NCI-H82 (cell line): ENCODE data around the gene TREM2.

ENCODE experiments used
- DNase-seq: peaks from one replicate; lab custom pipeline; 2025; lab: John Stamatoyannopoulos, UW

Gene TREM2

DNA sequence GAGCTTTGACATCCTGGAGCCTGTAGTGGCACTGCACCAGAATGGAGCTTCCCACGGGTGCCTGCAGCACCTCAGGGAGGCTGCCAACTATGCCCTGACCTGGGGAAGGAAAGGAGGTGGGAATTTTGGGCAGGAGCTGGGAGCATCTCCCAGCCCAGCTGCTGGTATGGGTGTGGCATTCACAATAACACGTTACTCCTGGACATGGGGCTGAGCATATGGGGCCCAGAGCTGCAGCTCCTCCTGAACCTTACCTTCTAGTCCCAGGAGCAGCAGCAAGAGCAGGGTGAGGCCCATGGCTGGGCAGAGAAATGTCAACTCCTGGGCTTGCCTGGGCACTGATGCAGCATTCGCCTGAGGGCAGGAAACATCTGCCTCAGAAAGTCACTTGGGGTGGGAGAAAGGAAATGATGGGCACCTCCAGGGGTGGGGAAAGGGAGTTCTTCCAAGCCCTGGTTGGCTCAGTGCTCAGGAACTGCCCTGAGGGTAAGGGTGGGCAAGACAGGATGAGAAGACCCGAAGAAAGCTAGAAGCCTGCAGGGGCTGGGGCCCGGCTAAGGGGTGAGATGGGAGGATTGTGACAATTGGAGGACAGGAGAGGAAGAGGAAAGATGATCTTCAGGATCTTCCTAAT lies 8.8 kb downstream of the TREM2 start, which contains the start of gene TREML1:
Gene TREML1, minus strand, starts transcription at position 356 of the 634 bp plus-strand sequence. Its CDS starts 59 bp downstream, at position 297.
- DNase-seq: no peak

GRCh38 chr6:41153451-41153850 lies 9.5 kb downstream of the TREM2 start:
- DNase-seq: no peak

DNA sequence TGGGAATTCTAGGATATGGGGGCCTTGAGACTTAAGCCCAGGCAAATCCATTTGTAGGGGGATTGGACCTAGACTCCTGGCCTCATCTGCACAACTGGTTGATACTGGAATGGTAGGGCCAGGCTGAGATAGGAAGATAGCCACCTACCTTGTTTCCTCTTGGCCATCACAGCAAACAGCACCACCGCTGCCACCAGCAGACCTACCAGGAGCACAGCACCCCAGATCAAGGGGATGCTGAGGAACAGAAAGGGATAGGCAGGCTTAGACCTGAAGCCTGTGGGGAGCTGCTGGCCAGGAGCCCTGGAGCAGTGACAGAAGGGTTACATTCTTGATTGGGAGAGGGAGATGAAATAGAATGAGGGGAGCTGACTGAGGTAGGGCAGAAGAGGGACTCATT lies 12.2 kb downstream of the TREM2 start:
- no peak for DNase-seq

DNA sequence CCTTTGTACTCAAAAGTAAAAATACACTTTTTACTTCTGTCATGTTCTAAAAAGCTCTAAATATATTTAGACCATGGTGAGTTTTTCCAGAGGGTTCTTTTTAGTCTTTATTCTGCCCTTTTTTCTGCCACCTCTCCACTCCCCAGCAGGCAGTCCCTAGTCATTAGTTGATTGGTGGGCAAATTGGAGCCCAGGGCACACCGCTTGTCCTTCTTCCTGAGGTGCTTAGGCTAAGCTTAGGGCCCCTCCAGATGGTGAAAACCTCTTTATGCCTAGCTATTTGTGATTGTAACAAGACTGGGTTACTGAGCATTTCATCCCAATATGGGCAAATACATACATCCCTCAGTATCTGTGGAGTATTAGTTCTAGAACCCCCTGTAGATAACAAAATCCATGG lies 15.0 kb downstream of the TREM2 start:
- peak; percentile 48 for DNase-seq

DNA sequence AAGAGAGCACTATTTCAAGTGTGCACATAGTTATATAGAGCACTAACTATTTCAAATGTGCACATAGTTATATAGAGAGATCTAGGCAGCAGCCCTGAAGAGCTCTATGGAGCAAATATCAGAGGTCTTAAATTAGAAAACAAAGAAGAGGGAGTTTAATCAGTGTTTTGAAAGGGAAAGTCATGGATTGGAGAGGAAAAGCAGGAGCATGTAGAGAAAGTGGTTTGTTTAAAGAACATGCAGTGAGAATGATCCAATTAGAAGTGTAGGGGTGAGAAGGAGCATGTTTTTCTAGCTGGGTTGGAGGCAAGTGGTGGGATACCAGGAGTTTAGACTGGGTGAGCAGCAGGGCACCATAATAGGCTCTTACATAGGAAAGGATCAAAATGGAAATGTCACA lies 26.0 kb downstream of the TREM2 start:
- DNase-seq: no peak

- no peak for DNase-seq
These were observed 27.7 kb downstream of the TREM2 start for GRCh38 chr6:41135062-41135832.

- no peak for DNase-seq
These were observed 30.7 kb downstream of the TREM2 start for GRCh38 chr6:41132254-41132653.

DNA sequence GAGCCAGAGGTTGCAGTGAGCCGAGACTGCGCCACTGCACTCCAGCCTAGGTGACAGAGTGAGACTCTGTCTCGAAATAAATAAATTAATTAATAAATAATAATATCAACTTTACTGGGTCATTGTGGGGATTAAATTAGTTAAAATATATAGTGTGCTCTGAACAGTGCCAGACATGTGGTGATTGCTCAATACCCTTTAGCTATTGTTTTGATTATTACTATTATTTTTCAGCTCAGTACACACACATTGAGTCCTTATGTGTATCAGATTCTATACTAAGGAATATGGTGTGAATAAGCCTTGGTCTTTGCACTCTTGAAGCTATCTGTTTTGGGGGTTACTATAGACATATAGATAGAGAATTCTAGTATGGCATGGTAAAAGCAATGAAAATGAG lies 37.6 kb downstream of the TREM2 start:
- no peak for DNase-seq

GRCh38 chr6:41122918-41123317 lies 40.0 kb downstream of the TREM2 start:
- no peak for DNase-seq

GRCh38 chr6:41122373-41122772 lies 40.5 kb downstream of the TREM2 start:
- DNase-seq: no peak

- no peak for DNase-seq
These were observed 42.9 kb downstream of the TREM2 start for GRCh38 chr6:41120058-41120457.

DNA sequence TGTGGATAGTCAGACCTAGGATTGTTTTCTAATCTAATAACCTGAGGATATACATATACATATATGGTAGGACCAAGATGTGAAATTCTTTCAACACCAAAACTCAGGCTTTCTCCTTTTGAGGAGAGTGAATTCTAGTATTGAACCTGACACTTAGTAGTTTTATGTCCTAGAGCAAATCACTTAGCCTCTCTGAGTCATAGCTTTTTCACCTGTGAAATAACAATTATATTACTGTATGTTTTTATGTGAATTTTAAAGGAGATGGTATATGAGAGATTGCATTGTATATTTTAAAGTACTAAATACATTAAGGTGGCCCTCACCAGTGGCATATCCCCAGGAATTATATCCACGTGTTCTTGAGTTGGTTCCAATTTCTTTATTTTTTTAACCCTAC lies 43.4 kb downstream of the TREM2 start:
- DNase-seq: no peak

GRCh38 chr6:41115027-41115426 lies 47.9 kb downstream of the TREM2 start:
- peak; percentile 77 for DNase-seq

GRCh38 chr6:41111017-41111416 lies 51.9 kb downstream of the TREM2 start:
- no peak for DNase-seq
